Astrocyte (in vitro differentiated cells and primary cell): ENCODE results near the gene CTNND2. TPM values are rescaled to one million over a fixed set of nuclear protein-coding genes. Genes with fewer than 3 reads are reported as not detected.

ENCODE experiments used
- DNase-seq: peaks from one replicate; pipeline ENCODE4 v3.0.0-alpha.2; 2010; ENCODE audit warnings: low read depth
- FAIRE-seq: peaks from 2 replicates; lab custom pipeline; 2011; peaks lifted over from hg19 to GRCh38; lab: Jason Lieb, UNC
- H2AFZ ChIP-seq: 2 replicates; pipeline ENCODE4 v1.6.0; 2012; ENCODE audit warnings: low read depth, low read length, inconsistent platforms
- H3K27ac ChIP-seq: 2 replicates; pipeline ENCODE4 v1.5.1; 2011; ENCODE audit warnings: low read depth, low read length, inconsistent platforms
- H3K27me3 ChIP-seq: 2 replicates; pipeline ENCODE4 v1.6.0; 2011; ENCODE audit warnings: low read length, inconsistent platforms; ENCODE audit not compliant: insufficient read depth
- H3K36me3 ChIP-seq: 2 replicates; pipeline ENCODE4 v1.5.1; 2011; ENCODE audit warnings: low read length, inconsistent platforms; ENCODE audit not compliant: insufficient read depth
- H3K4me1 ChIP-seq: 2 replicates; pipeline ENCODE4 v1.5.1; 2011; ENCODE audit warnings: low read length, inconsistent platforms; ENCODE audit not compliant: insufficient read depth
- H3K4me2 ChIP-seq: 2 replicates; pipeline ENCODE4 v1.6.0; 2012; ENCODE audit warnings: low read length, inconsistent platforms
- H3K4me3 ChIP-seq: 2 replicates; pipeline ENCODE4 v1.5.1; 2011; ENCODE audit warnings: low read depth, mild to moderate bottlenecking, low read length, inconsistent platforms; ENCODE audit not compliant: insufficient read depth
- H3K79me2 ChIP-seq: 2 replicates; pipeline ENCODE4 v1.6.0; 2012; ENCODE audit warnings: mild to moderate bottlenecking, low read length, inconsistent platforms; ENCODE audit not compliant: insufficient read depth
- H3K9ac ChIP-seq: 2 replicates; pipeline ENCODE4 v1.6.0; 2012; ENCODE audit warnings: mild to moderate bottlenecking, low read length, inconsistent platforms
- H3K9me3 ChIP-seq: 2 replicates; pipeline ENCODE4 v1.5.1; 2012; ENCODE audit warnings: low read depth, mild to moderate bottlenecking, low read length, inconsistent platforms; ENCODE audit not compliant: insufficient read depth
- H4K20me1 ChIP-seq: 2 replicates; pipeline ENCODE4 v1.6.0; 2012; ENCODE audit warnings: low read length, inconsistent platforms; ENCODE audit not compliant: insufficient read depth
- H3K27ac Mint-ChIP-seq: one replicate; pipeline ENCODE4 v1.8.0; 2021; ENCODE audit warnings: mild to moderate bottlenecking, mixed read lengths; ENCODE audit not compliant: unreplicated experiment
- H3K27me3 Mint-ChIP-seq: one replicate; pipeline ENCODE4 v1.8.0; 2021; ENCODE audit warnings: low read depth, mixed read lengths; ENCODE audit not compliant: unreplicated experiment
- H3K36me3 Mint-ChIP-seq: one replicate; pipeline ENCODE4 v1.8.0; 2021; ENCODE audit warnings: low read depth, mixed read lengths; ENCODE audit not compliant: unreplicated experiment
- H3K4me1 Mint-ChIP-seq: one replicate; pipeline ENCODE4 v1.8.0; 2021; ENCODE audit warnings: low read depth, mixed read lengths; ENCODE audit not compliant: unreplicated experiment
- H3K4me3 Mint-ChIP-seq: one replicate; pipeline ENCODE4 v1.8.0; 2021; ENCODE audit warnings: mild to moderate bottlenecking, moderate library complexity, mixed read lengths; ENCODE audit not compliant: unreplicated experiment
- H3K9me3 Mint-ChIP-seq: one replicate; pipeline ENCODE4 v1.8.0; 2021; ENCODE audit warnings: mild to moderate bottlenecking, mixed read lengths; ENCODE audit not compliant: unreplicated experiment
- EZH2 ChIP-seq: IDR thresholded peaks from 2 replicates; pipeline ENCODE4 v1.6.1; 2012; ENCODE audit warnings: mild to moderate bottlenecking, low read length, inconsistent platforms; ENCODE audit not compliant: insufficient read depth
- total RNA-seq: library from RNA; stranded (reverse); gene quantifications from 2 replicates; pipeline ENCODE4 v1.2.1, GENCODE V29; 2021
- TF ChIP-seq, protein P1 (sequence below): IDR thresholded peaks from 2 replicates; pipeline ENCODE4 v1.5.1; 2011; ENCODE audit warnings: low read depth, mild to moderate bottlenecking, inconsistent platforms, low read length, moderate library complexity; ENCODE audit not compliant: insufficient read depth

The CTNND2 gene
- total RNA-seq, 1 donor from 2014 or later: 4.5 TPM

DNA sequence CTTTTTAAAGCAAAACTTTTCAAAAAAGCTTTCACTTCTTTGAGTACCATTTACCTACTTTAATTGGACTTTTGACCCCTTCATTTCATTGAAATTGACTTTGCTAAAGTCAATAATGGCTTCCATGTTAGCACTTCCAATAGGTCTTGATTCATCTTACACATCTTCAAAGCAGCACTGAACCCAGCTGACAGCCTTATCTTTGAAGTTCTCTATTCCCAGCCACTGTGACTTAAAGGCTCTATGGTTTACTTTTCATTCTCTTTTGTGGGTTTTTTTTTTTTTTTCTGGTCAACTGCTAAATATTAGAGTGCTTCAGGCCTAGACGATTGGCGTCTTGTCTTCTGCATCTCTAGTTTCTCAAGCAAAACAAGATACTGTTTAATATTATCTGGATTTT, 385.0 kb downstream of the CTNND2 start:
- H3K9ac ChIP-seq: no peak overlapping the region
- FAIRE-seq (no peak), DNase-seq (no peak)
- no peaks in the 10 kb centered on the region for H3K9me3 Mint-ChIP-seq
- H3K9me3 ChIP-seq: no peaks in the 10 kb centered on the region
- H3K27me3 ChIP-seq: no peaks in the 10 kb centered on the region
- H3K27ac Mint-ChIP-seq: no peak overlapping the region
- no peak overlapping the region for H2AFZ ChIP-seq
- no peak overlapping the region for H3K4me3 Mint-ChIP-seq
- no peaks in the 10 kb centered on the region for H3K4me1 ChIP-seq
- TF ChIP-seq EZH2: no peak
- TF ChIP-seq, protein P1, sequence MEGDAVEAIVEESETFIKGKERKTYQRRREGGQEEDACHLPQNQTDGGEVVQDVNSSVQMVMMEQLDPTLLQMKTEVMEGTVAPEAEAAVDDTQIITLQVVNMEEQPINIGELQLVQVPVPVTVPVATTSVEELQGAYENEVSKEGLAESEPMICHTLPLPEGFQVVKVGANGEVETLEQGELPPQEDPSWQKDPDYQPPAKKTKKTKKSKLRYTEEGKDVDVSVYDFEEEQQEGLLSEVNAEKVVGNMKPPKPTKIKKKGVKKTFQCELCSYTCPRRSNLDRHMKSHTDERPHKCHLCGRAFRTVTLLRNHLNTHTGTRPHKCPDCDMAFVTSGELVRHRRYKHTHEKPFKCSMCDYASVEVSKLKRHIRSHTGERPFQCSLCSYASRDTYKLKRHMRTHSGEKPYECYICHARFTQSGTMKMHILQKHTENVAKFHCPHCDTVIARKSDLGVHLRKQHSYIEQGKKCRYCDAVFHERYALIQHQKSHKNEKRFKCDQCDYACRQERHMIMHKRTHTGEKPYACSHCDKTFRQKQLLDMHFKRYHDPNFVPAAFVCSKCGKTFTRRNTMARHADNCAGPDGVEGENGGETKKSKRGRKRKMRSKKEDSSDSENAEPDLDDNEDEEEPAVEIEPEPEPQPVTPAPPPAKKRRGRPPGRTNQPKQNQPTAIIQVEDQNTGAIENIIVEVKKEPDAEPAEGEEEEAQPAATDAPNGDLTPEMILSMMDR: no peak
- H3K36me3 ChIP-seq: no peaks in the 10 kb centered on the region
- no peak overlapping the region for H3K27ac ChIP-seq
- no peaks in the 10 kb centered on the region for H4K20me1 ChIP-seq
- H3K27me3 Mint-ChIP-seq: no peaks in the 10 kb centered on the region
- no peak overlapping the region for H3K4me2 ChIP-seq
- H3K4me3 ChIP-seq: no peak overlapping the region
- peaks cover 1% of the 10 kb centered on the region for H3K4me1 Mint-ChIP-seq
- no peaks in the 10 kb centered on the region for H3K36me3 Mint-ChIP-seq
- H3K79me2 ChIP-seq: no peaks in the 10 kb centered on the region

GRCh38 chr5:11518676-11519075, 385.6 kb downstream of the CTNND2 start:
- no peak overlapping the region for H3K27ac Mint-ChIP-seq
- H3K4me3 Mint-ChIP-seq: no peak overlapping the region
- FAIRE-seq (no peak), DNase-seq (no peak)
- Histone ChIP-seq H3K4me3 (no peak overlapping the region), H4K20me1 (no peaks in the 10 kb centered on the region), H3K4me1 (no peaks in the 10 kb centered on the region), H2AFZ (no peak overlapping the region), H3K4me2 (no peak overlapping the region), H3K9ac (no peak overlapping the region), H3K9me3 (no peaks in the 10 kb centered on the region), H3K27me3 (no peaks in the 10 kb centered on the region), H3K36me3 (no peaks in the 10 kb centered on the region), H3K79me2 (no peaks in the 10 kb centered on the region), H3K27ac (no peak overlapping the region)
- H3K36me3 Mint-ChIP-seq: no peaks in the 10 kb centered on the region
- H3K4me1 Mint-ChIP-seq: no peaks in the 10 kb centered on the region
- H3K9me3 Mint-ChIP-seq: no peaks in the 10 kb centered on the region
- no peaks in the 10 kb centered on the region for H3K27me3 Mint-ChIP-seq
- no peak for TF ChIP-seq EZH2
- TF ChIP-seq, protein P1: no peak

DNA sequence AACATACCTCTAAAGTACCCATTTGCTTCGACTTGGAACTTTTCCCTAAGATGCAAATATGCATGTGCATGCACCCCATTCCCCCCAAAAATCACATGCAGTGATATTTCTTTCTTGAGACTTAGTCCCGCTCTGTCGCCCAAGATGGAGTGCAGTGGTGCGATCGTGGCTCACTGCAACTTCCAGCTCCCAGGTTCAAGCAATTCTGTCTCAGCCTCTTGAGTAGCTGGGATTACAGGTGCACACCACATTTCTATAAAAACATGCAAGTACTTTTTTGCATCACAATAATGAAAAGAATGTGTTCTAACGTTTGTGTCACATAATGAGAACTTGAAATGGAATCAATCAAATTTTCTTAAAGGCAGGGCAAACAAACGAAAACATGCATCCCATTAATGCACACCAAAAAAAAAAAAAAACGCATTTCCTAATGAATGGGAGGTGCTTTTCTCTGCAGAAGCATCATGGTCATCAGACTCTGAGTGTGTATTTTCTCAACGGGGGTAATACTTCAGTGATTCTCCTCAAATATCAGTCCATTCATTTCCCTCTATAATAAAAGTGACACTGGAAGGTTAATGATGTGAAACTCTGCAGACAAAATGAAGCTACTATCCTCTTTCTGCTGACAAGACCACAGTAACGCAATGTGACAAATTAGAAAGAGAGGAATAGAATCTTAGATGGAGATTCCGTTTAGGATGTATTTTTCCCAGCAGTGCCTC, 389.4 kb downstream of the CTNND2 start:
- H3K4me1 Mint-ChIP-seq: no peaks in the 10 kb centered on the region
- FAIRE-seq: no peak
- no peaks in the 10 kb centered on the region for H4K20me1 ChIP-seq
- no peaks in the 10 kb centered on the region for H3K9me3 Mint-ChIP-seq
- H3K9ac ChIP-seq: no peak overlapping the region
- TF ChIP-seq EZH2: no peak
- TF ChIP-seq, protein P1: no peak
- no peak overlapping the region for H3K27ac ChIP-seq
- no peak overlapping the region for H3K4me2 ChIP-seq
- no peak overlapping the region for H3K4me3 ChIP-seq
- no peaks in the 10 kb centered on the region for H3K27me3 ChIP-seq
- no peaks in the 10 kb centered on the region for H3K4me1 ChIP-seq
- H3K79me2 ChIP-seq: no peaks in the 10 kb centered on the region
- H3K27ac Mint-ChIP-seq: no peak overlapping the region
- no peaks in the 10 kb centered on the region for H3K36me3 ChIP-seq
- no peak overlapping the region for H3K4me3 Mint-ChIP-seq
- no peaks in the 10 kb centered on the region for H3K27me3 Mint-ChIP-seq
- no peak overlapping the region for H2AFZ ChIP-seq
- no peaks in the 10 kb centered on the region for H3K36me3 Mint-ChIP-seq
- DNase-seq: no peak
- no peaks in the 10 kb centered on the region for H3K9me3 ChIP-seq
